ENCODE measurements around the gene GPR33.

DNA sequence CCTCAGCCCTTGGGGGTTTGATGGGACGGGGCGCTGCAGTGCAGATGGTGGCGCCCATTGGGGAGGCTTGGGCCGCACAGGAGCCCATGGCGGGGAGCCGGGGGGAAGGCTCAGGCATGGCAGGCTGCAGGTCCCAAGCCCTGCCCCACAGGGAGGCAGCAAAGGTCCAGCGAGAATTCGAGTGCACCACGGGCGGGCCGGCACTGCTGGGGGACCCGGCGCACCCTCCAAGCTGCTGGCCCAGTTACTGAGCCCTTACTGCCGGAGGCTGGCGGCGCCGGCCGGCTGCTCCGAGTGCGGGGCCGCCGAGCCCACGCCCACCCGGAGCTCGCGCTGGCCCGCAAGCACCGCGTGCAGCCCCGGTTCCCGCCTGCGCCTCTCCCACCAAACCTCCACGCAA lies 39.2 kb upstream of the GPR33 start:
- TF ChIP-seq, protein P1, sequence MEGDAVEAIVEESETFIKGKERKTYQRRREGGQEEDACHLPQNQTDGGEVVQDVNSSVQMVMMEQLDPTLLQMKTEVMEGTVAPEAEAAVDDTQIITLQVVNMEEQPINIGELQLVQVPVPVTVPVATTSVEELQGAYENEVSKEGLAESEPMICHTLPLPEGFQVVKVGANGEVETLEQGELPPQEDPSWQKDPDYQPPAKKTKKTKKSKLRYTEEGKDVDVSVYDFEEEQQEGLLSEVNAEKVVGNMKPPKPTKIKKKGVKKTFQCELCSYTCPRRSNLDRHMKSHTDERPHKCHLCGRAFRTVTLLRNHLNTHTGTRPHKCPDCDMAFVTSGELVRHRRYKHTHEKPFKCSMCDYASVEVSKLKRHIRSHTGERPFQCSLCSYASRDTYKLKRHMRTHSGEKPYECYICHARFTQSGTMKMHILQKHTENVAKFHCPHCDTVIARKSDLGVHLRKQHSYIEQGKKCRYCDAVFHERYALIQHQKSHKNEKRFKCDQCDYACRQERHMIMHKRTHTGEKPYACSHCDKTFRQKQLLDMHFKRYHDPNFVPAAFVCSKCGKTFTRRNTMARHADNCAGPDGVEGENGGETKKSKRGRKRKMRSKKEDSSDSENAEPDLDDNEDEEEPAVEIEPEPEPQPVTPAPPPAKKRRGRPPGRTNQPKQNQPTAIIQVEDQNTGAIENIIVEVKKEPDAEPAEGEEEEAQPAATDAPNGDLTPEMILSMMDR (IDR thresholded peaks at IDR 0.05 in 2 of 3, conservative IDR thresholded peaks at IDR 0.05 in 1 of 3; ENCODE audit: control insufficient read depth in 2 of 3, extremely low read depth in 1 of 3, insufficient read depth in 1 of 3, low read depth in 3 of 3, low read length in 3 of 3), result no peak
- TF ChIP-seq CHD4 (IDR thresholded peaks at IDR 0.05) (no peak), YY1 (IDR thresholded peaks at IDR 0.05; ENCODE audit: low read depth, low read length) (no peak), CHD2 (IDR thresholded peaks at IDR 0.05; ENCODE audit: borderline replicate concordance, low read depth, low read length) (no peak), SP1 (IDR thresholded peaks at IDR 0.05; ENCODE audit: low read depth, low read length) (no peak), CREB1 (IDR thresholded peaks at IDR 0.05; ENCODE audit: low read depth) (no peak), EZH2 (IDR thresholded peaks at IDR 0.05; ENCODE audit: borderline replicate concordance, control insufficient read depth, low read depth, low read length) (no peak)
- TF ChIP-seq, protein P2, sequence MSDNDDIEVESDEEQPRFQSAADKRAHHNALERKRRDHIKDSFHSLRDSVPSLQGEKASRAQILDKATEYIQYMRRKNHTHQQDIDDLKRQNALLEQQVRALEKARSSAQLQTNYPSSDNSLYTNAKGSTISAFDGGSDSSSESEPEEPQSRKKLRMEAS (IDR thresholded peaks at IDR 0.05; ENCODE audit: low read depth, low read length), result no peak

Data from GM12878 (cell line).